Activated T-cell treated with anti-CD3 and anti-CD28 coated beads for 1 hour (primary cell): ENCODE data around the gene ARAP3.

Experiments
- DNase-seq: peaks from one replicate; pipeline ENCODE4 v3.0.0-alpha.2; 2020; ENCODE audit warnings: low read depth

ARAP3 gene

DNA sequence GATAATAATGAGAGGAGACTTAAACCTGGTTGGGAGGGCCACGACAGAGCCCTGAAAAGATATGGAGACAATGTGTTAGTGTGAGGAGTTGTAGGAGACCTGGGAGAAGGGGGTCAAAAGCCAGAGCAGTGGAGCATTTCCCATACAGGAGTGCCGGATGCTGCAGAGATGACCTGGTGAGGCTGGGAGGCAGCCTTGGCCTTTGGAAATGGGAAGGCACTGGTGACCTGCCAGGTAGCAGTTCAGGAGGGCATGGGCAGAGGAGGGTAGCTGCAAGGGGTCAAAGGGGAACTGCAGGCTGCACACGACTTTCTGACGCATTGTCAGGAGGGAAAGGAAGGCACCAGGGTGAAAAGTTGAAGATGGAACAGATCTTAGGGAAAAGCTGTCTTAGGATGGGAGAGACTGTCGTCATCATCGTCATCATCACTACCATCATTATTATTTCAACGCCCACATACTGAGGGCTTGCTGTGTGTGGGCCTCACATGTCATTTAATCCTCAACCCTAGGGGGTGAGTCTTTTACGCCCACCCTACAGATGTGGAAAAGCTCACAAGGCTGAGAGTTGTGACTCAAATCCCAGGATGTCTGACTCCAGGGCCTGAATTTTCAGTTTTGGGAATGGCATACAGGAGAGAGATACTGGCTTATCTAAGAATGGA is 13.3 kb downstream of the ARAP3 start:
- no peak for DNase-seq

DNA sequence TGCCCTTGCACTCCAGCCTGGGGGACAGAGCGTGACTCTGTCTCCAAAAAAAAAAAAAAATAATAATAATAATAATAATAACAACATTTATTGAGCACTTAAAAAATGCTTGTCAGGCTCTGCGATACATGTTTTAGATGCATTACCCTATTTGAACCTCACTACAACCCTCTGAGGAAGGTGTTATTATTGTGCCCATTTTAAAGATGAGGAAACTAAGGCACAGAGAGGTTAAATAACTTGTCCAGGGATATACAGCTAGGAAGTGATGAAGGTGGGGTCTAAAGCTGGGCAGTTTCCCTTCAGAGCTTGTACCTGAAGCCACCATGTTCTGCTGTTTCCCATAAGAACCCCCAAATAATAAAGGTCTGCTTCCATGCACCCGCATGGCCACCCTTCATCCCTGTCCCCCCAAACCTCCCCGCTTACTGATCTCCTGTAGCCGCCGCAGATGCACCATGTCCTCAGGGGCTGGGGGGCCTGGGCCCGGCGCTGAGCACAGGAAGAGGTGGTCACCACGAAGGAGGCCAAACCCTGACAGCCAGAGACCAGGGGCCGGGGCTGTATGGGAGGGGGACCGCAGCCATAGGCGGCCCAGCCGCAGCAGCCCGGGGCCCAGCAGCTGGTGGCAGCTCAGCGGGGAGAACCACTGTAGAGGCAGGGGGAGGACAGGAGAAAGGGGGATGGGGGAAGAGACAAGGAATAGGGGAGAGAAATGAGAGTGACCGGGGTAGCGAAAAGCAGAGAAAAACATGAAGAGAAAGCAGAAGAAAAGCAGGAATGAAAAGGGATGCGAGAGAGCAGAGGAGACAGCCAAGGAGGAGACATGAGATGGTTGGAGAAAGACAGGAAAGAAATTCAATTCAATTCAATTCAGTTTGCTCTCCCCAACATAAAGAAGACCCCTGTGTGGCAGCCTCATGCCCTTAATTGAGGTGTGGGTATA is 15.8 kb downstream of the ARAP3 start:
- no peak for DNase-seq

DNA sequence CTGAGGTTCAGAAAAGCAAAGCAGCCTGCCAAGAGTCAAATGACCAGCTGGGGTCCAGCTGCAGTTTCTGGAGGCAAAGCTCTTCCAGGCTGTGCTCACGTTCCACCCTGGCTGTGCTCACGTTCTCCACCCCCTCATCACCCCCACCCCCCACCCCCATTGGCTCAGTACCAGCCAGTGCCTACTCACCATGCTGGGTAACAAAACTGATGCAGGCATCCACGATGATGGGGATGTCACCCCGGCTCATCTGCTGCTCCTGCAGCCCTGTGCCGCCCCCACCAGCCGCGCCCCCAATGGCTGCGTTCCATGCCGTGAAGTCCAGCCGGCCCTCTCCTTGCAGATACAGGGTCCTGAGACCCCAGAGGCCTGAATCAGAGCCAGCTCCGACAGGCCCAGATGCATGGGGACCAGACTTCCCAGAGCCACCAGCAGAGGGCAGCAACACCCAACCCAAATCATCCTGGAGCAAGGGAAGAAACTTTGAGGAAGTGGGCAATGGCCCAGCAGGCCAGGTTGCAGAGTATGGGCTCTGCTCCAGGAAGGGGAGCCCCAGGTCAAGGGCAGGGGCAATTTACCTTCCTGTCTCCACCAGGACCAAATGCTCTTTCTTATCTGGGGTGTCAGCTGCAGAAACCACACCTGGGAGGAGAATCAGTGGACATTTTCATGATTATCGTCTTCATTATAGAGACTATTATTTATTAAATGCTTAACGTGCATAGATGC is 17.1 kb downstream of the ARAP3 start:
- DNase-seq = peak; percentile 65

DNA sequence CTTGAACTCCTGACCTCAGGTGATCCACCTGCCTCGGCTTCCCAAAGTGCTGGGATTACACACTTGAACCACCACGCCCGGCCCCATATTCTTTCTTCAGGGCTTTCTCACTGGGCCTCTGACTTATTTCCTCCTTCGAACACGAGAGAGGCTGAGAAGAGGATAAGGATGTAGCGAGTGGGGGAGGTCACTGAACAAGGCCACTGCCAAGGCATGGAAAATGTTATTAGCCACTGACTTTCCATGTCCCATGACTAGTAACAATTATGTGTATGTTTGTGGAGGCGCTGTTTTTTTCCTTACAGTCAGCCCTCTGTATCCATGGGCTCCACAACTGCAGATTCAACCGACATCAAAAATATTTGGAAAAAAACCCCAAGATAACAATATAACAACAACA is 18.5 kb downstream of the ARAP3 start:
- no peak for DNase-seq

DNA sequence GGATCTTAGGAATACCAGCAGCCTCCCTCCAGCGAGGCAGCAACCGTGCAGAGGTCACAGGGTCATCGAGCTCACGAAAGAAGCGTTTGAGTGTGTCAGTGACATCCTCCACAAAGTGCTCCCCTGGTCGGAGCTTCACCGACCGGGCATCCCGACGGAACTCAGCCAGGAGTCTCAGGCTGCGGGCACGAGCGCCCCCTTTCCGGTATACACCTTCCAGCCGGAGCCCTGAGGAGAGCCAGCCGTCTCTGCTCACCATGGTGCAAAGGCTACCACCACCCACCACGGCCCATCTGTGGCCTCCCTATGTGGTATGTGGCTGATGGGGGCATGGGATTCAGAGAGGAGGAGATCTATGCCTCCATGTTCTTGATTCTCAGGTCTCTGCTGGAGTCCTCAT is 20.0 kb downstream of the ARAP3 start:
- no peak for DNase-seq

DNA sequence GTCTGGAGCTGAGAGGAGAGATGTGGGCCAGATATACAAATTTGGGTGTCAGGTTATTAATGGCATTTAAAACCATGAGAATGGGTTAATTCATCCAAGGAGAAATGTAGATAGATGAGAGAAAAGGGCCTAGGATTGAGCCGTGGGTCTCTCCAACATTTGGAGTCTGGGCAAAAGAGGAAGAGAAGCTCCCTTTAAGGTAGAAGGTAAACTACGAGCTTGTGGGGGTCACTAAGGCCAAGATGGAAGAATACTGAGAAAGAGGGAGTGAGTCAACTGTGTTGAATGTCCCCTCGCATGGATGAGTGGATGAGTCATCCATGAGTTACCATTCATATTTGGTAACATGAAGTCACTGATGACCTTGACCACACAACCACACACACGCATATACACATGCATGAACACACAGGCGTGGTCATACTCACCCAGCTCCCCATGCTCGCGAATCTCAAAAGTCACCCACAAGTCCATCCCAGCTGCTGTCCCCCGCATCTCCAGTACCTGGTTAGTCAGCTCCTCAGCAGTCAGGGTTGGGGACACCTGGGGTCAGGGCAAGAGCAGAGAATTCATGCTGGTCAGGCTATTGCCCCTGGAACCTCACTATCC is 24.0 kb downstream of the ARAP3 start:
- no peak for DNase-seq

DNA sequence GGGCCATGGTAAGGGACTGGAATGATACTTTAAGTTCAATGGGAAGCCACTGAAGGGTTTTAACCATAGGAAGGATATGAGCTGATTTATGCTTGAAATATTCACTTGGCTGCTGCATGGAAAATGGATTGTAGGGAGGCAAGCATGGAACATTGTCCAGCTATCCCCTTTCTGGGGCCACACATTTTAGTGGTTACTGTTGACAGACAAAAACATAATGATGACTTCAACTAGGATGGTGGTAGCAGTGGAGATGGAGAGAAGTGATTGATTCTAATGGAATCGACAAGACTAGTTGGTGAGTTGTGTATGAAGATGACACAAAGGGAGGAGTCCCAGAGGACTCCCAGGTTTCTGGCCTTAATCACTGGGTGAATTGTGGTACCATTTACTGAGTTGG is 24.6 kb downstream of the ARAP3 start:
- DNase-seq = no peak

DNA sequence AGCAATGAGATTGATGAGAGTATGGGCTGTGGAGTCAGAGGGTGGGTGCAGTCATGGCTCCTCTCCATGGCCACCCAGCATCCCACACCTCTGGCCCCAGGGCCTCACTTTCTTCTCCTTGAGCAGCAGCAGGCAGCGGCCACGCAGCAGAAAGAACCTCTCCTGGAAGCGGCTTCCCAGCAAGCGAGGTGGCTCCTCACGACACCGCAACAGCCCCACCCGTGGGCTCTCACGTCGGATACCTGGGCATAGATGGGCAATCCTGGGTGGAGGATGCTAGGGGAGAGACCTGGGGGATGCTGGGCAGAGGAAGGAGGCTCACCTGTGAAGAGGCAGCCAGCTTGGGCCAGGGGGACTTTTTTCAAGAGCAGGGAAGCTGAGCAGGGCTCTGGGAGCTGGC is 25.6 kb downstream of the ARAP3 start:
- DNase-seq = no peak

DNA sequence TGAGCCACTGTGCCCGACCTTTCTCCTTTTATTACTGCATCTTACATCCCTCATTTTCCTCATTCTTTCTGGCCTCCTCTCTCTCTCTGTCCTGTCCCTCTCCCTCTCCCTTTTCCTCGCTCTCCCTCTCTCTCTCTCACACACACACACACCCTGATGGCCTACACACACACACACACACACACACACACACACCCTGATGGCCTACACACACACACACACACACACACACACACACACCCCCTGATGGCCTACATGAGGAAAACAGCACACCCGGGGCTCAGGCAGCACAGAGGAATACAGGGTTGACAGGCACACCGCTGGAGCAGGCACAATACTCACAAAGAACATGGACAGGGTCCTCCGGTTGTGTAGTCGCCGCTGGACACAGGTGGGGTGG is 27.0 kb downstream of the ARAP3 start:
- no peak for DNase-seq

DNA sequence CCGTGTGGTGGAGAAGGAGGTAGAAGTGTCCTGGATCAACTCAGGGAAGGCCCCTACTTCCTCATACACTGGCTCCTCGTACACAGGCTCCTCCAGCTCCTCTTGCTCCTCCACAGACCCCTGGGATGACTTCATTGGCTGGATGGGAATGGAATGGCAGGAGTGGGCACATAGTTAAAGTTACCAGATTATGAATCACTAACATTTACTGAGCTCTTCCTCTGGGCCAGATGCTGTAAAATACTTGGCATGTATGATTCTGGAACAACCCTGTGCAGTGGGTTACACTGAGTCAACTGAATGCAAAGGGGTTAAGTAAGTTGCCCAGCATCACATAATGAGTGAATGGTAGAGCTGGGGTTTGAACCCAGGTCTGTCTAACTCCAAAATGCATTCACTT is 27.7 kb downstream of the ARAP3 start:
- no peak for DNase-seq

DNA sequence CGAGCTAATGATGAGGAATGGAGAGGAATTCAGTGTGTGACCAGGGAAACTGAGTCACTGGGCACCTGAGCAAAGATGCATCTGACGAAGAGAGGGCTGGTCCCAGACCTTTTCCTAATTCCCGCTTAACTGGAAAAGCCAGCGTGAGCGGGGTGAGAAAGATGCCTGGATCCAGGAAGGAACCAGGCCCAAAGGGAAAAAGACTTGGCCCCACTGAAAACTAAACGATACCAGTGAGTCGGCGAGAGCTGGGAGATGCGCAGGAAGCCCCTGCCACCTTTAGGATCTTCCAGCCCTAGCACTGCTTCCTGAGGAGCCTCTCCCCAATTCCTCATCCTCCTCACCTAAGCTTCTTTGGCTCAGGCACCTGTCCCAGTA is 30.3 kb downstream of the ARAP3 start:
- DNase-seq = no peak

DNA sequence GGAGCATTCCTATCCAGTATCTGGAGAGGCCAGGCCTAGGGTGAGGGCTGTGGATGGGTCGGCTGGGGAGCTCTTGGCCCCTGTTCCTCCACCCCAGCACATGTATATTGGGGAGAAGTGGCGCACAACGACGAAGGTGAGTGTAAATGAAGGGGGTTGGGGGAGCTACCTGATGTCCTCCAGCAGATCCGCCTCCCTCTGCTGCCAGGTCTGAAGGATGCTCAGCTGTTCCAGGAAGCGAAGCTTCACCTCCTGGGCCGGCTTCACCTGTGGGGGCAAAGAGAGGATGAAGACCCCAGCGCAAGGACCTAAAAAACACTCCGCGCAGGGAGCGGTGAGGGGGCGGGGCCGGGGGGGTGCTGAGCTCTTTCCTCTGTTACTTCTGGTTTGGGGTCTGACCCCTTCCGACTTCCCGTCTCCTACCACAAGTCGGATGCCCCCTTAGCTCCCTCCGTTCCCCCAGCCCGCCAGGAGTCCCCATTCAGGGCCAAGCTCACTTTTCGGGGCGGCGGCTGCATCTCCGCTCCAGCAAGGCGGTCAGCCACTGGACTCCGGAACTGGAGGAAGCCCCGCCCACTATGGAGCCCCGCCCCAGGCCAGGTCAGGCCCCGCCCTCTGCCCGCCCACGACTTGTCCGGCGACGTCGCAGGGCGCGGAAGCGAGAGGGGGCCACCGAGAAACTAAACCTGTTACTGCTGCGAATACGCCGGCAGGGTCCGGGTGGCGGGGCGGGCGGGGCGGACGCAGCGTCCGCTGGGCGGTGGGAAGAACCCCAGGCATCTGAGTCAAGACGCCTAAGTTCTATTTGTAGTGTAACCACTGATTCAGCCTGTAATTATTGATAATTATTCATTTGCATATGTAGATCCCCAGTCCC is 30.9 kb downstream of the ARAP3 start, which contains the start of gene FCHSD1:
Gene FCHSD1, minus strand, starts transcription at position 568 of the 877 bp plus-strand sequence. Its CDS starts 50 bp downstream, at position 518.
- DNase-seq = peak; percentile 75

DNA sequence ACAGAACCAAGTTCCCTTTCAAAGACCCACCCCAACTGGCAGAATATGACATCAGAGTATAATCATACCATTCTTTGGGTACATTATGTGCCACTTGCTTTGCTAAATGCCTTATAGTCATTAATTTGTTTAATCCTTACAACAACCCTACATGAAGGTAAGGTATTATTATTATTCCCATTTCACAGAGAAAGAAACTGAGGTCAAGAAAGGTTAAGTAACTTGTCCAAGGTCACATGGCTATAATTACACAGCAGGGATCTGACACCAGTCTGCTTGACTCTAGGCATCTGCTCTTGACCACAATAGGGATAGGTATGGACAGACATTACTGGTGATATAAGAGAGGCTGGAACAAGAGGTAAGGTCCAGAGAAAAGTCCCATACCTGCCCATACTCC is 32.1 kb downstream of the ARAP3 start:
- DNase-seq = no peak

DNA sequence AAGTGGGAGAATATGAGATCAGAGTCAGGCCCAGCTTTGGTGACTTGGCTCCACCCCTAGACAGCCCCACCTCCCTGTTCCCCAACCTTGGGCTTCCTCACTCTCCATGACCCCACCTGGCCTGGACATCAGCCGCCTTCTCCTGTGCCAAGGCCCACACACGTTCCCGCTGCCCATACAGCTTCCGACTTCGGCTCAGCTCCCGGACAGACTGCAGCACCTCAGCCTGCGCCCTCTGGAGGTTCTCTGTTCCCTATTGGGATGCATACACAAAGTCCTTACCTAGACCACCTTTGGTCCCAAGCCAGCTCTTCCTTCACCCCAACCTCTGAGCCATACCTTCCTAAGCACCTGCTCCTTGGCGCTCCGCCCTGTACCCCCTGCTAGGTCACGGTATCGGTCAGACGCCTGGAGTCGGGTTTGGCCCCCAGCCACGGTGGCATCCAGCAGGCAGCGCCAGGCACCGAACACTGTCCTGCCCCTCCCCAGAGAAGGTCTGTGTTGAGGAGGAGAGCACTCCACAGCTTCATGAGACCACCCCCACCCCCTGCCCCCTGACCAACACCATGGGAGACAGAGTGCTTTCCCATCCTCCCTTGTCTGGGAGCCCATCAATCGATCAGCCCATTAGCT is 32.9 kb downstream of the ARAP3 start:
- no peak for DNase-seq

DNA sequence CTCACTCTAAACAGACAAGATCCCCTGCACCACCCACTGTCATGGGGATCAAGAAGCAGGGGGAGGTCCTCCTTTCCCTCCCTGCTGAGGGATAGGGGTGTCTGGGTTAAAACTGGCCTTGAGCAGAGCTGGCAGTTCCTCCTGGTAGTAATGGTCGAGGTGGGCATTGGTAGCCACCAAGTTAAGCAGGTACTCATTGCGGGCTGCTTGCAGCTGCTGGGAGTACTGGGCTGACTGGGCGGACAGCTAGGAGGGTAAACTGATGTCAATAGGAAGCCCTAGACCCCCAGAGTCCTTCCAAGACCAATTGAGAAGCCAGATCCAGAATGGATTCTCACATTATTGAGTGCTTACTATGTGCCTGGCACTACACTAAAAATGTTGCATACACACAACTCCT is 34.2 kb downstream of the ARAP3 start:
- no peak for DNase-seq

DNA sequence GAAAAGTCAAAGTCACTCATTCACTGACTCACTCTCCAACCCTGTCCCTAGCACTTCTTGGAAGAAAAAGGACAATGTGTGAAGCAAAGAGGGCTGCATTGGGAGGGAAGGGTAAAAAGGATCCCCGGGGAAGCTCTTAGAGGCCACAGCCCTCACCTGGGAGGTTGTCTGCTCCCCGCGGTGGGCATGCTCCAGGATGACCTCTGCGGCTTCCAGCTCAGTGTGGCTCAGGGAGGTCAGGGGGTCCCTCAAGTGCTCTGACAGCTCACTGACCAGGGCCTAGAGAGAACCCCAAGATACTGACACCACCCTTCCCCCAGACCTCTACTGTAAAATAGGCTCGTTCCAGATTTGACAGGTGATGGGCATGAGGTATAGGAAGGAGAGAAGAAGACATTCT is 34.8 kb downstream of the ARAP3 start:
- DNase-seq = no peak

DNA sequence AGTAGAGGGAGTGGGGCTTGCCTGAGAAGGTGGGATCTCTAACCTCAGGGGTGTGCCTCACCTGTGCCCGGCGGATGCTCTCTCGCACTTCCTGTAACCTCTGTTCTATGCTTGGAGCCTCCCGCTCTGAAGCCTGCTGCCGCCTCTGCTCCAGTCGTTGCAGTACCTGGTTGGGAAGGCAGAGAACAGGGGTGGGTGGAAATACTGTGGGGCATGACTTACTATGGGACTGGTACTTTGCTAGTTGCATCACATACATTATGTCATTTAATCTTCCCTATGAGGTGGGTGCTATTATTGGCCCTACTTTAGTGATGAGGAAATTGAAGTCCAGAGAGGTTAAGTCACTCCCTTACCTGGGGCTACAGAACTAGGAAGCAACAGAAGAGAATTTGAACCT is 36.0 kb downstream of the ARAP3 start:
- DNase-seq = no peak

DNA sequence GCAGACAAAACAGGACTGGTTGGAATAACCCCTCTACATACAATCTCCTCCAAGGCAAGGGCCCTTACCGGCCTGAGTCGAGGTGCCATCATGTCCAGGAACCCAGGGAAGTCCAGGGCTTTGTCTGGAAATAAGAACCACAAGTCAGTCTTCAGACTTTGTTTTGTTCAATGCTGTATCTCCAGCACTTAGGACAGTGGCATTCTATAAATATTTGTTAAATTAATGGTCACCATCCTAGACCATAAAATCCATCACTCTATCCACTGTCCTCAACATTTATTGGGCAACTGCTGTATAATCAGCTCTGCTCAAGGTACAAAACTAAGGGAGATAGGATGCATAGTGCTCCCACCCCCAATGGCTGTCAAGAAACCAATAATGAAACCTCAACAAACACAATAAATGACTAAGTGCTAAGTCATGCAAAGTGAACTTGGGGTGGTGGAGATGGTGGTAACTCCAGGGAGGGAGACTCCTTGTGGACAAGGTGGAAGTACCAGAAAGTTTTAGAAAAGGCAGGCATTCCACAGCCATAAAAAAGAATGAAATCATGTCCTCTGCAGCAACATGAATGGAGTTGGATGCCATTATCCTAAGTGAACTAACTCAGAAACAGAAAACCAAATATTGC is 40.3 kb downstream of the ARAP3 start:
- no peak for DNase-seq

DNA sequence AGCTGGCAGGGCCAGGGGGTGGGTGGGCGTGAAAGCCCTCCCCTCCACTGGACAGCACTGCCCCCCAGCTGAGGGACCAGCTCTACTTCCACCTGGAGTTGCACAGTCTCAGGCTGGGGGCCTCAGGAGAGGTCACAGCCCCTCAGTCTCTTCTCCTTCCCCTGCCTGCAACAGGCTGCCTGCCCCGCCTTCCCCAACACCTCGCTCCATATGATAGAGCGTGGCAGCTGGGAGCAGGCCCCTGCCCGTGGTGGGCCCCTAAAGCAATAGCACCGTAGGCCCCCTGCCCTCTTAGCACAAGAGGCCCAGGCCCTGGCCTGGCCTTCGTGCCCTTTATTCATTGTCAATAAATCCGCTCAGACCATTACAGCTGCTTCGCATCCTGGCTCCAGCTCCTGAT is 41.3 kb downstream of the ARAP3 start:
- no peak for DNase-seq

DNA sequence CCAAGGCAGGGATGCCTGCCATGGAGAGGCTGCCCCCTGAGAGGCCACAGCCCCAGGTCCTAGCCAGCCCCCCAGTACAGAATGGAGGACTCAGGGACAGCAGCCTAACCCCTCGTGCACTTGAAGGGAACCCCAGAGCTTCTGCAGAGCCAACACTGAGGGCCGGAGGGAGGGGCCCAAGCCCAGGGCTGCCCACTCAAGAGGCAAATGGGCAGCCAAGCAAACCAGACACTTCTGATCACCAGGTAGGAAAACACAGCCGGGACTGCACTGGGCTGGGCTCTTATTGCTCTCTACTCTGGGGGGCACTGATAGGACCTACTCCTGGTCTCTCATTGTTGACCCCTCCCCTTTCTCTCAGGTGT is 42.0 kb downstream of the ARAP3 start:
- DNase-seq = no peak
